SK-N-DZ (cell line): ENCODE data around the gene CDK16.
A peak's percentile ranks its signal among the peaks of the same experiment; 100 is the strongest.

ENCODE experiments used
- DNase-seq: peaks from one replicate; pipeline ENCODE4 v3.0.0-alpha.2; 2015; ENCODE audit warnings: low spot score

Gene CDK16

DNA sequence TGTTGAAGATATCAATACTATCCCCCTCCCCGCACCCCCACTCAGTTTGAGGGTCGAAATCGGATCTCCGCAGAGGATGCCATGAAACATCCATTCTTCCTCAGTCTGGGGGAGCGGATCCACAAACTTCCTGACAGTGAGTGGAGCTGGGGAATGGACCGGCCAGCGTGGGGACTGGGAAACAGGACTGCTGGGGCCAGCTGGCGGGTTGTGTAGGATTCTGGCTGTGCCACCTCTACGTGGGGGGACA, 8.8 kb downstream of the CDK16 start:
- no peak for DNase-seq

GRCh38 chrX:47228550-47229270, 10.2 kb downstream of the CDK16 start:
- DNase-seq: no peak

DNA sequence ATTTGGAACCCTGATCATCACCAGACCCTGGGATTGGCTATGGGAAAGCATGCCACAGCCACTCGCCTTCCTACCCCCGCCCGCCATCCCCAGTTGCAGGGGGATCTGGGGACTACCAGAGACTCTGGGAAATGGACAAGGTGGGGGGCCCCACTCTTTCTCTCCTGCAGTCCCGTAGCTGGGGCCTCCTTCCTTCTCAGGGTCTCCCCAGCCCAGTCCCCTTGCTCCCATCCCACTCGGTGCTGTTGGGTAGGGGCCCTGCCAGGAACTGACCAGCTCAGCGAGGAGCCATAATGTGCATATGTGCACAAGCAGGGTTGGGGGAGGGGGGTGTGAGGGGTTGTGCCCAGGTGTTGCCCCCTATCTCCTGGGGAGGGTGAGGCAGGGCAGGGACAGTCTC, 10.9 kb downstream of the CDK16 start:
- DNase-seq: no peak

DNA sequence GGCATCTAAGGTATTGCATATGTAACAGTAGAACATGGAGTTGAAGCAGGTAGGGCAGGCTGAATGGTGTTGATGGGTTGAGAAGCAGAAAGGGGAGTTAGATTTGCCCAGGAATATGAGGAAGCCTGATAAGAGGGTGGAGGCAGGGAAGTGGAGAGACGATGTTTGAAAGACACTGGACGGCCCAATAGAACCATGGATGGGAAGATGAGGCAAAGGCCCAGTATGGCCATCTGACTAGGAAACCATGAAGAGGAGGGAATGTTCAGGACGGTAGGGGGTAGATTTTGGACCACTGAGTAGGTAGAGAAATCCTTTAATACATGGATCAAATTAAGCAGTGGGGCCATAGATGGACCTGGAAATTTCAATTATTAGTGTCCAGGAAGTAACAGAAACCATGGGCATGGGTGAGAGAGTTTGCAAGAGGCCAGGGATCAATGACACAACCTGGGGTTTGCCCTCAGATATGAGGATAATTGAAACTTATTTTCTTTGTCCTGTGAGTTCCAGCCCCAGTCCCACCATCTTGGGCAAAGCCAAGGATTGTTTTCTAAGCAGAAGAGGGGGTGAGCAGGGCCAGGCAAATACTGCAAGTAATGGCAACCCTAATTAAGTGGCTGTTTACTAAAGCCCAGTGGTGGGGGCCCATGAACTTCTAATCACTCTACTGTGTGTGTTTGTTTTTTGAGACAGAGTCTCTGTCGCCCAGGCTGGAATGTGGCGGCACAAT, 11.8 kb downstream of the CDK16 start:
- DNase-seq: no peak

GRCh38 chrX:47231167-47231566, 12.7 kb downstream of the CDK16 start:
- no peak for DNase-seq

DNA sequence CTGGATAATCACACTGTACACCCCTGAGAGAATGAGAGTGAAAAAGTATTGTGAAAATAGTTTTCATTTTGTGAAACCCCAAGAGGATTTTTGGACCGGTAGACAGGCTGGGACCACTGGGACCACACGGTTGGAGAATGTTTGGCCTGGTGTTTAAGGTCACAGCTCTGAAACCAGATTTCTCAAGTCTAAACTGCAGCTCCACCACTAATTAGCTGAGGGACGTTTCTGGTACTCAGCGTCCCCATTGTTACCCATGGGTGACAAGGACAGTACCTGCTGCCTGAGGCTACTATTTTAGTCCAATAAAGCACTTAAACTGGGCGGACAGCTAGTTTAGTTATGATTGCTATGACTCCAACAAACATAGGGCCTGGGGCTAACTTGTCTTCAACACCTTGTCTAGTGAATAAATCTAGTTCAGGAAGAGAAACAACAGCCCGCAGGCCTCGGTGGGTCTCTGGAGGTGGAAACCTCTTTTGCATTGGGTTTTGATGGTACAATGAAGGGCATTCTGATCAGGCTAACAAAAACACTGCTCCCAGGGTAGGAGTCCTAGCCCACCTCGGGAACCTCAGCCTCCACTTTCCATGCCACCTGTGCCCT, 13.8 kb downstream of the CDK16 start:
- no peak for DNase-seq

DNA sequence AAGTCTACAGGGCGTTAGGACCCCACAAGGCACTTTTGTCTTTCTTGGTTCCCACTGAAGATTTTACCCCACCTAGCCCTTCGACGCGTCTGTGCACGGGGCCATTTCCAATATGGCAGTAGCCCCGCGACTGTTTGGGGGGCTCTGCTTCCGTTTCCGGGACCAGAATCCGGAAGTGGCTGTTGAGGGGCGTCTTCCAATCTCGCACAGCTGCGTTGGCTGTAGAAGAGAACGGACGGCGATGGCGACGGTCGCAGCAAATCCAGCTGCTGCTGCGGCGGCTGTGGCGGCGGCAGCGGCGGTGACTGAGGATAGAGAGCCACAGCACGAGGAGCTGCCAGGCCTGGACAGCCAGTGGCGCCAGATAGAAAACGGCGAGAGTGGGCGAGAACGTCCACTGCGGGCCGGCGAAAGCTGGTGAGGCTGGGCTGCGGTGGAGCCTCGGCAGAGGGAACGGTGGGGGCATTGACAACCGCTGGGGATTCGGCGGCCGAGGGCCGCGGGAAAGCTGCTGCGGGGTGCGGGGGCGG, 14.4 kb downstream of the CDK16 start, which contains the start of gene USP11:
Gene USP11, plus strand, starts transcription at position 207 of the 530 bp plus-strand sequence. Its CDS starts 35 bp downstream, at position 242.
- peak; percentile 77 for DNase-seq

- peak; percentile 94 for DNase-seq
These were observed 15.0 kb downstream of the CDK16 start for GRCh38 chrX:47233333-47234113.

GRCh38 chrX:47234583-47234982, 16.1 kb downstream of the CDK16 start:
- DNase-seq: no peak

DNA sequence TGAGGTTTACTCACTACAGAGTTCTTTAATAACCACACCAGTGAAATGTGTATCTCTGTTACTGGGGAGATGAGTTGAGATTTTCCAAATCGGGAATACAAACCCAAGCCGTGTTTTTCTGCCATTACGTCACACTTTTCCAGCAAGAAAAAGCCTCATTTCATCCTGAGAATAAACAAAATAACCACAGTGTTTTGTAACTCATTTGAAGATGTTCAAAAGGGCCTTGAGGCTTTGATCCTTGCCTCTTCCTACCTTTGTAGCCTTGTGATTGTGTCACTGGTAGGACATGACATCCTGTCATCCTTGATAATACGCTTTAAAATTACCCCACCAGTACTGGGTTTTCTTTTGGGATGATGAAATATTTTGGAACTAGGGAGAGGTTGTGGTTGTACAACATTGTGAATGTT, 17.2 kb downstream of the CDK16 start:
- no peak for DNase-seq

DNA sequence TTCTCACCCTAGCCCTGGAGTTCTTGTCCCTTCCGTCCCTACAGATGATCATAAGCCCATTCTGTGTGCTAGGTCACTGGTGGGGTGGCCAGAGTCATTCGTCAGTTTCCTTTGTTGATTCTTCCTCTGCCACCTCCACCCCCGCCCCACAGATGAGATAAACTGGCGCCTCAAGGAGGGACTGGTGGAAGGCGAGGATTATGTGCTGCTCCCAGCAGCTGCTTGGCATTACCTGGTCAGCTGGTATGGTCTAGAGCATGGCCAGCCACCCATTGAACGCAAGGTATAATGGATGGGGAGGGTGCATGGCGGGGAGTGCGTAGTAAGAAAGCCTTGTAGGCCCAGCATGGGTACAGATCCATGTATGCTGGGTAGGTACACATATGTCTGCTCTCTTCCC, 20.7 kb downstream of the CDK16 start:
- DNase-seq: no peak

- no peak for DNase-seq
These were observed 21.5 kb downstream of the CDK16 start for GRCh38 chrX:47239898-47240545.

DNA sequence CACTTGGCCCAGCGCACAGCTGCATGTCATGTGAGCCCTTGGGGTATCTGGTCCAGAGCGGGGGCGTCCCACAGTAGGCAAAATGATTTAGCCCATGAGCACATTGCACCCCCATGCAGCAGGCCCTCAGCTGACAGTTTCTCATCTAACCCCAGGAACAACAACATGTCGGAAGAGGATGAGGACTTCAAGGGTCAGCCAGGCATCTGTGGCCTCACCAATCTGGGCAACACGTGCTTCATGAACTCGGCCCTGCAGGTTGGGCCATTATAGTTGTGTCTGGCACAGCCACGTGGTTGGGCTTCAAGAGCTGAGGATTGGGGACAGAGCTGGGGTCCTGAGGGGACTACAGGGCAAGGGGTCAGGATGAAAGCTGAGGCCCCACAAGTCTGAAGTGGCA, 22.1 kb downstream of the CDK16 start:
- no peak for DNase-seq

- no peak for DNase-seq
These were observed 22.9 kb downstream of the CDK16 start for GRCh38 chrX:47241201-47242011.

DNA sequence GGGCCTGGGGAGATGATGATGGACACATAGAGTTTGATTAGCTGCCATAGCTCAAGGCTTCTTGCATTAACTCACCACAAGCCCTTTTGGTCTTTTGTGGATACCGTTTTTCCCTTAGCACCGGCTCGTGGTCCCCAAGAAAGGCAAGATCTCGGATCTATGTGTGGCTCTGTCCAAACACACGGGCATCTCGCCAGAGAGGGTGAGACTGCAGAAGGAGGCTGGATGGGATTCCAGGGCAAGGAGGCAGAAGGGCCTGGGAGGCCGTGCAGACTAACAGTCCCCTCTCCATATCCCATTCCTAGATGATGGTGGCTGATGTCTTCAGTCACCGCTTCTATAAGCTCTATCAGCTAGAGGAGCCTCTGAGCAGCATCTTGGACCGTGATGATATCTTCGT, 23.8 kb downstream of the CDK16 start:
- DNase-seq: no peak

GRCh38 chrX:47243351-47243750, 24.9 kb downstream of the CDK16 start:
- no peak for DNase-seq

GRCh38 chrX:47244676-47245075, 26.2 kb downstream of the CDK16 start:
- no peak for DNase-seq

- DNase-seq: no peak
These were observed 26.7 kb downstream of the CDK16 start for GRCh38 chrX:47245156-47245555.

DNA sequence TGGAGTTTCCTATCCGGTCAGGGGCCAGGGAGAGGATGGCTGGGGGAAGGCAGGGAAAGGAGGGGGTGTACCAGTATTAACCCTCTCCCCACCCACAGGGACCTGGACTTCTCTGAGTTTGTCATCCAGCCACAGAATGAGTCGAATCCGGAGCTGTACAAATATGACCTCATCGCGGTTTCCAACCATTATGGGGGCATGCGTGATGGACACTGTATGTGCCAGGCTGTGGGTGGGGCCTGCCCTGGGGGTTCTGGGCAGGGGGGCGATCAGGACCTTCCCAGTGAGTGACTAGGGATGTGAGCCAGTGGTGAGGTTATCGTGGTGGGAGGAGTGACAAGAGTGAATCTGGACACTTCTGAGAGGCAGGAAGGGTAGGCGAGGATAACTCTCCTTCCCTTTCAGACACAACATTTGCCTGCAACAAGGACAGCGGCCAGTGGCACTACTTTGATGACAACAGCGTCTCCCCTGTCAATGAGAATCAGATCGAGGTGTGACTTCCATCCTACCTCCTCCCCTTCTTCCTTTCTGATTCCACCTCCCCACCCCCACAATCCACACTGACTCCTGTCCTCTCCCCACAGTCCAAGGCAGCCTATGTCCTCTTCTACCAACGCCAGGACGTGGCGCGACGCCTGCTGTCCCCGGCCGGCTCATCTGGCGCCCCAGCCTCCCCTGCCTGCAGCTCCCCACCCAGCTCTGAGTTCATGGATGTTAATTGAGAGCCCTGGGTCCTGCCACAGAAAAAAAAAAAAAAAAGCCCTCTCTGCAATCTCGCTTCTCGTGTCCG, 28.9 kb downstream of the CDK16 start:
- no peak for DNase-seq

DNA sequence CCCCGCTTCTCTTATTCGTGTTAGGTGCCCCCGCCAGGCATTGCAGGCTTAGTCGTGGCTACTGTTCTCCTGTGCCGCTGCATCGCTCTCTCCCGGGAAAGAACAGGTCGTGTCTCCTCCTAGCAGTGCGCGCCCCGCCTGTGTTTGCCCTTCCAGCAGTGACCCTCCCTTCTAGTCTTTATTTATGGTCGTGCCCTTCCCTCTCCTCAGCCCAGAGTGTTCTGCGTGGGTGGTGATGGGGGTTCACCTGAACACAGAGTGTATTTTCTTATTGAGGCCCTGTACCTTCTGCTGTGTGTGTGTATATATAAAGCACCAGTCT, 29.5 kb downstream of the CDK16 start:
- DNase-seq: no peak
